Measurements from ENCODE around the gene SLAMF6.

SLAMF6 gene

DNA sequence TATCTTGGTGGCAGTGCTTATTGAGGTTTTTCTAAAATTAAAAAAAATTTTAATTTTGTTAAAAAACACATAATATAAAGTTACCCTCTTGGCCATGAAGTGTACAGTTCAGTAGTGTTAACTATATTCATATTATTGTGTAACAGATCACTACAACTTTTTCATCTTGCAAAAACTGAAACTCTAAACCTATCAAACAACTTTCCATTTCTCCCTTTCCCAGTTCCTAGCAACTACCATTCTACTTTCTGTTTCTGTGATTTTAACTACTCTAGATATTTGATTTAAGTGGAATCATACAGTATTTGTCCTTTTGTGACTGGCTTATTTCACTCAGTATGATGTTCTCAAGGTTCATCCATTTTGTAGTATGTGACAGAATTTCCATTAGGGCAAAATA, 55.5 kb downstream of the SLAMF6 start:
- DNase-seq (ENCODE audit: low spot score): no peak

DNA sequence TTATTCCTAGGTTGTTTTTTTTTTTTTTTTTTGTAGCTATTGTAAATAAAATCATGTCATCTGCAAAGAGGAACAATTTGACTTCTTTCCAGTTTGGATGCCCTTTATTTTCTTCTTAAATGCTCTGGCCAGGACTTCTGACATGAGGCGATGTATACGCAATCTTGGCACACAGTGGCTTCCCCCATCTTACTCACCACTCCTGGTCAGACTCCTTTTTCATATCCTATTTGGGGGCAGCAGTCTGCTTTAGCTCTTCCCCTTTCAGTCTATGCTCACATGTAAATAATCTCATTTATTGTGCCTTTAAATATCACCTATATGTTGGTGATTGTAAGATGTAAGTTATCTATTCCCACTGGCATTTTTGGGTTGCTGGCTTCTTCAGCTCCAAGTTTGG, 56.1 kb downstream of the SLAMF6 start:
- DNase-seq (ENCODE audit: low spot score): no peak

DNA sequence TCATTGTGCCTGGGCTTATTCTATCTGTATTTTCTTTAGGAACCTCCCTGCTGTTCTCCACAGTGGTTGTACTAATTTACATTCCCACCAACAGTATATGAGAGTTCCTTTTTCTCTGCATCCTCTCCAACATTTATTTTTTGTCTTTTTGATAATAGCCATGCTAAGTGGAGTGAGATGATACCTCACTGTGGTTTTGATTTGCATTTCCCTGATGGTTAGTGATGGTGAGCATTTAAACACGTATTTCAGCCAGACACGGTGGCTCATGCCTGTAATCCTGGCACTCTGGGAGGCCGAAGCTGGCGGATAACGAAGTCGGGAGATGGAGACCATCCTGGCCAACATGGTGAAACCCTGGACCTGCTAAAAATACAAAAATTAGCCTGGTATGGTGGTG, 57.9 kb downstream of the SLAMF6 start:
- DNase-seq (ENCODE audit: low spot score): no peak

DNA sequence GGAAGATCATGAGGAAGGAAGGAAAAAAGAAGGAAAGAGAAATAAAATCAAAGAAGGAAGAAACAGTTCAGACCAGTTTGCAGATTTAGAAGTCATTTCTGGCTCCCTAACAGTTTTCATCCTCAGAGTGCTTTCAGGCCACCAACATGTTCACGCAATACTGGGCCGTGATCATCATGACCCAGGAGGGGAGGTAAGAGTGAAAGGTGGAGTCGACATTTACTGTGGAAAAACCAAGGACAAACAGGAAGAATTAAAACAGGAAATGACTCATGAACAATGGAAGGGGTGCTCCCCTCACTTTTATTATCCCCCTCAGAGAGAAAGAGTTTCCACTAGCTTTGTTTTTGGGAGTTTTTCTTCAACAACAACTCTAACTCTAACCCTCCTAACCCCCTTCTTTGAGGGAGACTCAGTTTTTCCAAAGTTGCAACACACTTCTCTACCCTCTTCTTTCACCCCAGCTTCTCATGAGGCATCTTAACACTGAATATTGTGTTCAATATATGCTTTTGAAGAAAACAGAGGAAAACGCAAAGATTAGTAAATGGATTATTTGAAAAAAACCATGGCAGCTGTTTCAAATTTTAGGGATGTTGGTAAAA, 62.3 kb downstream of the SLAMF6 start:
- no peak for DNase-seq (ENCODE audit: low spot score)

DNA sequence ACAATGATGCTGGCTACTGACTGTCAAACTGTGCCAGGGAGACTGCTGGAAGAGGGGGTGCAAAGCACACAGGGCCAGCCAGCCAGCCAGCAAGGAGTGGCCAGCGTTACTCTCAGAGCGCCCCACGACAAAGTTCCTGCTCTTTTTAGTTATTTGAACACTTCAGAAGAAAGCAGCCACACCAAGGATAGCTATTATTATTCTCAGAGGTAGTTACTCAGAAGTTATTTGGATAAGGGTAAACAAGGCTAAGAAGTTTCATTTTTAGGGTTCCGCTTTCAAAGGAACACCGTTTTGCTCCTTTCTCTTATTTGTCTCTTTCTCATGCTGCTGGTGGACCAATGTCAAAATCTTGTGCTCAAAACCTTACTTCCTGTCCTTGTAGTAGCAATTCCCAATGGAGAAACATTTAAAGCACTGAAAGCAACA, 62.8 kb downstream of the SLAMF6 start:
- DNase-seq (ENCODE audit: low spot score): no peak

DNA sequence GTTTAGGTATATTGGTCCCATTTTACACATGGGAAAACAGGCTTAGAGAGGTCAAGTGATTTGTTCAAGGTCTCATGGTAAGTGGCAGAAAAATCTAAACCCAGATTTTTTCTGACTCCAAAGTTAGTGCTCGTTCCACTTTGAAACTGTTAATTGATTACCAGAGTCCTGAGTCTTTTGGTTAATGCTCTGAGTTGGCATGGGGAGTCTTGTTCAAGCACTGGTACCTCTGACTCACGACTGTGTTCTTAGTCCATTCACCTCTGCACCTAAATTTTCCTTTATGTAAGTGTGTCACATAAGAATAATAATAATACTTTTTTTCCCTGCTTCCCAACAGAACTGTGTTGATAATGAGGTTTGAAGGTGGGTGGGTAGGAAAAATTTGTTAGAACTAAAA, 63.4 kb downstream of the SLAMF6 start:
- no peak for DNase-seq (ENCODE audit: low spot score)

DNA sequence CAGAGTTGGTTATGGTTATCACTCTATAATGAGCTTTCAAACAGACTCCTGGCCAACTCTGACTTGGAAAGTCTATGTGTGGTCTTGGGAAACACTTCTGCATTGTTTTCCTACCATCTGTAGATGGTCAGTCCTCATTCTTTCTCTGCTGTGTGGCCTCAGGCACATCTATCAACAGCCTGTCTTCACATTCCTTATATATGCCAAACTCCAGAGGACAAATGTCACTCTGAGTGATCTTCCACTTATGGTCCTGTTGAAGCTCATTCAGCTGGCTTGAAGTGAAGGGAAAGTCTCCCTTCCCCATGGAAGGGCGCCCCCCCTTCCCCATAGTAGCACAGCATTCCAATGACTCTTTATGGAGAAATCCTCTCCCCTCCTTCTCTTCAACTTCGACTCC, 64.0 kb downstream of the SLAMF6 start:
- DNase-seq (ENCODE audit: low spot score): no peak

DNA sequence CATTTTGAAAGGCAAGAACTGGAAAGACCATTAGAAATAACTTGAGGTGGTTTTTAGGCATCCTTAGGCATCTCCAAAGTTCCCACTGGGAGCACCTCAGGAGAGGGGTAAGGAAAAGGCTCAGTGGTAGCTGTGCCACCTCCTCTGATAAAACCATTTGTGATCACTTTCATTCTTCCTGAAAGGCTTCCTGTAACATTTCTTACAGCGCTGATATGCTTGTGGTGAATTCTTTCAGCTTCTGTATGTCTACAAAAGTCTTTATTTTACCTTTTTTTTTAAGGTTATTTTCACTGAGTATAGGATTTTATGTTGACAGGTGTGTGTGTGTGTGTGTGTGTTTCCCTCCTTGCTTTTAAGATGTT, 67.9 kb downstream of the SLAMF6 start:
- no peak for DNase-seq (ENCODE audit: low spot score)

DNA sequence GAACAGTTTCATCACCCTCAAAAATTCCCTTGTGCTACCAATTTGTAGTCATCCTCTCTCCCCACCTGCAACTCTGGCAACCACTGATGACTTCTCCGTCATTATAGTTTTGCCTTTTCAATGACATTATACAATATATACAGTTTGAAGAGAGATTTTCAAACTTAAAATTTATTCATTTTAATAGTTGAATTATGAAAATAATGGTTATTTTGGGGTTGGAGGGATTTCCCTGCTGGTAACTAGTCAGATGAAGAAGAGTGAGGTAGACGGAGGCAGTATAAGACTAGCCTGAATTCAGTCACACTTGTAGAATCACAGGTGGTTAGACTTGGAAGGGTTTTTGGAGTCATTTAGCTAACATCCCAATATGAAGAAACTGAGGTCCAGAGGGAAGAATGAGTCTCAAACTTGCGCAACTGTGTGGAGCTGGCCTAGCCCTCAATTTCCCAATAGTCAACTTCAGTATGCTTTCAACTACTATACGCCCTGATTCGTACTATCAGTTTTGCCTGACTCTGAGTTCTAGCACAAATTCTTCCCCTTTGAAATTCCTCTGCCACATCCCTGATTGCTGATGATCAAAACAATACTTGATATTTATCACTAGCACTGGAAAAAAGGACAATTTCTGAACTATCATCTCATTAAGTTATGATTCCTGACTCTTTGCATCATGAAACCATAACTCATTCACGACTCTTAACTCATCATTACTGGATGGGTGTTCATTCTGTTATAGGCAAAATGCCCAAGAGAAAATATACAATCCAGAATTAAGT, 68.5 kb downstream of the SLAMF6 start:
- DNase-seq (ENCODE audit: low spot score): no peak

DNA sequence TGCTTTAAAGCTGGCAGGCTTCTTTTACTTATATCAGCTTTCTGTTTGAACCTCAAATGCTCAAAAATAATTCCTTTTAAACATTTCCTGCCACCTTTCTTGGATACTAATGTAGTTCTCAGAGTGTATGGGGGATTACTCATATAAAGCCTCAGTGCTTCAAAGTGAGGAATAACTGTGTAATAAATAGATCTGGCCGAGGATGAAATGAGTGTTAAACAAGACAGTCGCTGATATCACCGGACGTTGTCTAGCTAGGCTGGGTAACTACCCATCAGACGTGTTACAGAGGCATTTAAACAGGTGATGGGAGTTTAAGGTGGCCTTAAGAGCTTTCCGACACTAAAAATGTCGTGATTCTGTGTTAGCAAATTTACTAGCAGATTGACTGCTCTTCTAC, 69.6 kb downstream of the SLAMF6 start:
- no peak for DNase-seq (ENCODE audit: low spot score)

DNA sequence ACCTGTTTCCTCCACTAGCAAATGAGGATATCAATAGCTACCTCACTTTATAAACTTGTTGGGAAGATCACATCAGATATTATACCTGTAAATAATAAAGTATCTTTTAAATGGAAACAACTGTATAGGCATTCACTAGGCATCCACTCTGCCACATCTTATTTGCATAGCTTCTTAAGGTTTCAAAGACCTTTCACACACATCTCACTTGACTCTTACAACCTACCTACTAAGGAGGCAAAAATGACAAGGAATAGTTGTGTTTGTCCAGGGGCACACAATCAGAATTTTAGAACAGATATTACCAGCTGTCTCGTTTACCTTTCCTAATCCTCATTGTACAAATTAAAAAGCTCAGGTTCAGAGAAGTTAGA, 71.2 kb downstream of the SLAMF6 start:
- DNase-seq (ENCODE audit: low spot score): no peak

DNA sequence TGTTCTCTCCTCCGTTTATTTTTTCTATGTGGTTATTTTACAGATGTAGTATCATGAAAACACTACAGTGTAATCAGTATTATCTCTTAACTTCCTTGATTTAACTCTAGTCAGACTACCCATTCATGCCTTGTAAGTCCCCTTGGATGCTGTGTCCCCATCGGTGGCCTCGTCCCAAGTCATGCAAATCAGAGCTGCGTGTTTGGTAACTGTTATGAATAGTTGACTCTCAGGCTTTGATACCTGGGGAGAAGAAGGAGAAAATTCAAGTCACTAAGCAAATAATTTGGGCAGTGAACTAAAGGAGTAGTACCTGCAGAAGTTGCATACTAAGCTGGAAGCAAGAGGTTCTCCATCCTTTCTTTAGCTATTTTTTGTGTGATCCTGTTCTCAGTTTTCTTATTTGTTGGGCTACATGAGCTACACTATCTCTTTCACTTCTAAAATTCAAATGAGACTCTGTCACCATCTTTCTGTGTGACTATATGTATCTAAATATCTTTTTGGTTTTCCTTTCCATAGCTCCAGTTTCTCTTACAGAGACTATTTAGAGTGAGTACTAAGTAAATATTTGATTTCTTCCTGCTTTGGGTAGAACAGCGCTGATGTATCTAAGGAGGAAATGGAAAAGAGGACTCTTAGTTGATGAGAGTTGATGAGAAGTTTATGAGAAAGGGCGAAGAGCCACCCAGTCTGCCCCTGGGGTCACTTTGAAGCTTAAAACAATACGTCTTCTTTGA, 71.8 kb downstream of the SLAMF6 start:
- DNase-seq (ENCODE audit: low spot score): no peak

DNA sequence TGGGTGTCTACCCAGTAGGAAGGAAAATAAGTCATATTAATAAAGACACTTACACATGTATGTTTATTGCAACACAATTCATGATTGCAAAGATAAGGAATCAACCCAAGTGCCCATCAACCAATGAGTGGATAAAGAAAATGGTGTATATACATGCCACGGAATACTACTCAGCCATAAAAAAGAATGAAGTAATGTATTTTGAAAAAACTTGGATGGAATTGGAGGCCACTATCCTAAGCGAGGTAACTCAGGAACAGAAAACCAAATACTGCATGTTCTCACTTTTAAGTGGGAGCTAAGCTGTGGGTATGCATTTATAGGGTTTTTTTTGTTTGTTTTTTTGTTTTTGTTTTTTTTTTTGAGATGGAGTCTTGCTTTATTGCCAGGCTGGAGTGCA, 73.6 kb downstream of the SLAMF6 start:
- no peak for DNase-seq (ENCODE audit: low spot score)

DNA sequence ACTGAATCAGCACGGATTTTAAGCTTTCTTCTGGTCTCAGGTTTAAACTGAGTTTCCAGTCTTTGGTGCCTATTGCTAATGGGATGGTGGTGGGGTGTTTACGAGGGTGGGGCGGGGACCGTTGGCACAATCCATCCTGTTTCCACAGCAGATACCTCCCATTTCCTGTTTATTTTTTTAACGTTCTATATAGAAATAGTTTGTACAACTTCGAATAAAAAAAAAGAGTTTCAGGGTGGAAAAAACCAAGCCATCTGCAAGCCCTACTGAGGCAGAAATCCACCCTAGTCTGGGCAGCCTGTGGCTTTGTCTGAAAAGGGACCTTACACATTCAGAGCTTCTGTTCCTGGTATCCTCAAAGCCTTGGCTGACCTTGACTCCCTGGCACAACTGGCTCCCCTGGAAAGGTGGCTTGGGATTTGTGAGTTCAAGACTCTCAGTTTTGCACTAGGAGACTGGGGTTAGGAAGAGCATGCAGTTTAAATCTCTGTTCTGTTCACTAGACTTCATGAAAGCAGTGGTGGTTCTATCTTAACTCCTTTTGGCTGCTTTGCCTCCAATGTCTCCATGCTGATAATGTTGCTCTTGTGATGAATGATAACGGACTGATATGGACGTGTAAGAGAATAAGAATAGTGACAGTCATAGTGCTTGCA, 76.0 kb downstream of the SLAMF6 start:
- DNase-seq (ENCODE audit: low spot score): no peak

DNA sequence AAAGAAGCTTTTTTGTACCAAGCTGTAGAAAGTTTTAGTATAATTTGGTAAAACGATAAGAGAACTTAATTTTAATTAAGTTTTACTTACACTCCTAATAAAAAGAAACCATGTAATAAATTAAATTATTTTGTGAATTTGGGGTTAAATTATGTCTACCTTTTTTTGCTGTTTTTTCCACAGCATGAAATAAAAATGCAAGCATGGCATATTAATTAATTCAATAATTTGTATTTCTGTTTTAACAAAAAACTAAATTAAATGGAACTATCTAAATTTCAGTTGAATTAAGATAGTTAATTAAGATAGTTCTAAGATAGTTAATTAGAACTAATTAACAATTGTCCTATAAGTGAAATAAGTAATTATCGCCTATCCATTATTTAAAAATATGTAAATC, 83.3 kb downstream of the SLAMF6 start:
- no peak for DNase-seq (ENCODE audit: low spot score)

DNA sequence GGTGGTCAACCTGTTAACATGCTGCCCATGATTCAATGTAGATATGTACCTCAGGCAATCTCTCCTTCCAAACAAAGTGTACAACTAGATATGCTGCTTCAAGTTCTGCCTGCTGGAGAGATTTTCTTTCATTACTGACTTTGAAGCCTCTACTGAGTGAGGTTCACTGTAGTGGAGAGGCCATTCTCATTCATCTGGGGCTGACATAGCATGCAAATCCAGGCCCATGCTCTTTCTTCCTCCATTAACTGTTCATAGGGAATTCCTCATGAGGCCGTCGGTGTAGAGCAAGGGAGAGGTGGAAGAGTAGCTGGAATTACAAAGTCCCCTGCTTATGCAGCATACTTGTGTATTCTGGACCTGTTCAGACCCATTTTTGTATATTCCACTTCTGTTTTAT, 84.1 kb downstream of the SLAMF6 start:
- no peak for DNase-seq (ENCODE audit: low spot score)

DNA sequence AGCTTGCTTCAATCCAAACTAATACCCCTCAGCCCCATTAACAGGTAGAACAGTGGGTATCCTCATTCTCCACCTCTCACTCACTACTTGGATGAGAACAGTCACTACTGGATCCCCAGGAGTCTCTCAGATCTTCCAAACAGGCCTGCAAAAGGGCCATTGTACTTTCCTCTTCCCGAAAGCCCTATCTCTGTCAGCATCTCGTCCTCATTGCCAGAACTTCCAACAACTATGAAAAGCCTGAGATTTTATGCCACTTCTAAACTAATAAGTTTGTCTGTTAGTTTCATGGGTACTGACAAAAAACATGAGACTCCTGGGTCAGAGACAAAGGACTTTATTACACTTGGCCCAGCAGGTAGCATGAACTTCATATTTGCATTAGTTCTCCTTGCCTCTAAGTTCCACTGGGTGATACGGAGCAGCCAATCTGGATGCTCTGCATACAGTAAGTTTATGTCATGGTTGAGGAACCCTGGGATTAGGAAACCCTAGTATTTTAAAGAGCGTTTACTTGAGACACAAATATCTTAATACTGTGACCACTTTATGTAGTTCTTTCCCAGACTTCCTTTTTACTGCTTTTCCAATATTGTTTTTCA, 84.6 kb downstream of the SLAMF6 start:
- no peak for DNase-seq (ENCODE audit: low spot score)

DNA sequence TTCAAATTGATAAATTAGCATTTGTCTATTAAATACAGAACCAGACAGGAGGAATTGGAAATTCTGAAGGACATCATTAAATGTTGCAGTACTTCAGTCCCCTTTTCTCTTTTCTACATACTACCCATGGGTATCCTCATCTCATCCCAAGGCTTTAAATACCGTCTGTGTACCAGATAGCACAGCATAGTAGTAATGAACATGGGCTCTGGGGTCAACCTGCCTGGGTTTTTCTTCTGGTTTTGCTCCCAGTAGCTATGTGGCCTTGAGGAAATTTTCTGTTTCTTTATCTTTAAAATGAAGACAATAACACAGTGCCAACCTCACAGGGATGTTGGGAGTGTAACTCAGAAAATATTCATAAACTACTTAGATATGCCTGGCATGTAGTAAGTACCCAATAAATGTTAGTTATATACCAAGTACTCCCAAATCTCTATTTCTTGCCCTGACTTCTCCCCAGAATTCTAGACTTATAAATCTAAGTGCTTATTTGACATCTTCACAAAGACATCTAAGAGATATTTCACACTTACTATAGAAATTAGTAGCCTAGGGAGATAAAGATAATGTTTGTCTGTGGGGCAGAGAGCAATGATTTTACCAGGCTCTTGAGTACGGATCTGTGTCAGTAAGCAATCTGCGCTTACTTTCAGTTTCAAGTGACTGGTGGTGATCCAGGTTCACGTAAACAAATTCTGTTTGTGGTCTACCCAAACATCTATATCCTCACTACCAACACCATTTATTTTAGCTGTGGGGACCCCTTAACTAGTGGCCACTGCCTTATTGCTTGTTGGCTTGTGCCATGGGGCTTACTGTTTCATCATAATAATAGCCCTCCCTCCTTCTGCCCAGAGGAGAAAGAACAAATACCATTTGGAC, 85.4 kb downstream of the SLAMF6 start:
- DNase-seq (ENCODE audit: low spot score): no peak

DNA sequence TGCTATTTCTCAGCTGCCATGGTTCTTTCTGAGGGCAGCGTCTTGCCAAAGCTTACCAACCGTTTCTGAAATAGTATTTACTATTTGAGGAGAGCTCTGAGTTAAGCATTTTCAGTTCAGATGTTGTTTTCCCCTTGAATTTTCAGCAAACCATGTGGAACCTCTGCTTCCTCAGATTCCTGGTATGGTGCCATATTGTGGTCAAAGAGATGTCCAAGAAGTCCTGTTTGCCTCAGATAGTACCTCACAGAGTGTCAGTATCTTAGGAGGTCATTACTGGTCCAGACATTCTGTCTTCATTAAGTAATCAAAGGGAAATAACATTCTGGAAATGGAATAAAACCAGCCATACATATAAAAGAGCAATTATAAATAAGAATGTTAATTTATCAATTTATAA, 86.1 kb downstream of the SLAMF6 start:
- DNase-seq (ENCODE audit: low spot score): no peak

Measured in RKO (cell line).